Right forelimb (tissue), 1 donor: Measurements from ENCODE around the gene RHEB.

Experiments
- DNase-seq: peaks from one replicate; pipeline ENCODE4 v3.0.0-alpha.2; 2018

Gene RHEB

DNA sequence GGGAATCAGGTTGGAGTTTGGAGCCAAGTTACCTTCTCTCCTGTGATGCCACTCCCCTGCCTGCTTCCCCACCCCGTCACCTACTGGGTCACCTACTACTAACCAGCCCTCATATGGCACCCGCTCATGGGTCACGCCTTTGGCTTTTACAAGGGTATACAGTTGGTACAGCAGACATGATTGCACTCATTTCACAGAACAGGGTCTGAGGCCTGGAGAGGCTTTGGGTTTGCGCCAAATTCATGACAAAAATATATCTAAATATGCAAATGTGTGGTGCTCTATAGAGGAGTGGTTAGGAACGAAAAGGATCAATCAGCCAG lies 90.5 kb downstream of the RHEB start:
- DNase-seq = no peak

DNA sequence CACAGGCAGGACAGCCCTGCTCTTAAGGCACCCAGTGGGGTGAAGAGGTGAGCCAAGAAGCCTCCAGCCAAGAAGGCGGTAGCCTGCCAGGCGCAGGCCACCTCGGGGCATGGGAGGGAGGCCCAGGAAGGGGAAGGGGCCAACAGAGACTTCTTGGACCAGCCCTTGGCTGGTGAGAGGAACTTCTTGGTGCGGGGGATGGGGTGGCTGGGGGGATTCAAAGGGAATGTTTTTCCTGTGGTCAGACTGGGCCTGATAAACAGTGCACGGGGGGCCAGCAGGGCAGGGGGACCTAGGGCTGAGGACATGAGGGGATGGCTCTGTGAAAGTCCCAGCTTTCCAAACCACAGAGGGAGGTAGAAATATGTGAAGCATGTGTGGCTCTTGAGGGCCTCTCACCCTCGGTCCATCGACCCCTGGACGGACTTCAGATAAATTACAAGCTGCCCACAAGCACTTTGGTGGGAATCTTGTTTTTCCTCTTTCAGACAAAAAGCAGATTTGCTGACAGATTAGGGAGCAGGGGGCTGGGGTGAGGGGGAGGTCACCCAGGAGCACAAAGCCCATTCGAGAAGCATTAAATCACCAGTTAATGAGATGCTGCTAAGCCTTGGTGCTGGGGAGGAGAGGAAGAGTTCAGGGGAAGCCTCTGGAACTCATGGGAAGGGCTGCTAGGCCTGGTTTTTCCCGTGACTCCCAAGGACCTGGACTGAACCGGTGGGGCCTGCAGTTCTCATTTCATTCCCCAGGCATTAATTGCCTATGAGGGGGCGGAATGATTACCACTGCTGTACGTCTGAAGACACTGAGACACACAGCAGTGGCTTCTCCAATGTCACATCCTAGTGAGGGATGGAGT lies 91.1 kb downstream of the RHEB start:
- no peak for DNase-seq

DNA sequence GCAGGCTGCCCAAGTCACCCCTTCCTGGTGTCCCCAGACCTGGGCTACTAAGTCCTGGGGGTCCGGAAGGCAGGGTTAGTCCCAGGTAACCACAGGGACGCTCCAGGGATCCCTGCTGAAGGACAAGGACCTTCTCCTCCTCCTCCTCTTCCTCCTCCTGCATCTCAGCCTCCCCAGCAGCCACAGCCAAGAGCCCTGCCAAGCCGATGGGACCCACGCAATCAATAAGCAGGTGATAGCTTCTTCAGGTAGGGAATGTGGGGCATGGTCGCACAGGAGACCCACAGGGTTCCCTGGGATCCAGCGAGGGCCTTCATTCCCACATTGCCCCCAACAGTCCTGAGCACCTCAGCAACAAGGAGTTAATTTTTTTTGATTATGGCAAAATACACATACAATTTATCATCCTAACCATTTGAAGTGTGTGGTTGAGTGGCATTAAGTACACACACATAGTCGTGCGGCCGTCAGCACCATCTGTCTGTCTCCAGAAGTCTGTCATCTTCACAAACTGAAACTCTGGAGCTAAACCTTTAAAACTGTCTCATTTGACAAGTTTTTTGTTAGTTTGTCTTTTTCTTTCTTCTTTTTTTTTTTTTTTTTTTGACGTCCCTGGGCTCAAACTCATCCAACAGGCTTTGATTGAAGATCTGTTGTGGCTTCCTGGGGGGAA lies 91.9 kb downstream of the RHEB start:
- no peak for DNase-seq

DNA sequence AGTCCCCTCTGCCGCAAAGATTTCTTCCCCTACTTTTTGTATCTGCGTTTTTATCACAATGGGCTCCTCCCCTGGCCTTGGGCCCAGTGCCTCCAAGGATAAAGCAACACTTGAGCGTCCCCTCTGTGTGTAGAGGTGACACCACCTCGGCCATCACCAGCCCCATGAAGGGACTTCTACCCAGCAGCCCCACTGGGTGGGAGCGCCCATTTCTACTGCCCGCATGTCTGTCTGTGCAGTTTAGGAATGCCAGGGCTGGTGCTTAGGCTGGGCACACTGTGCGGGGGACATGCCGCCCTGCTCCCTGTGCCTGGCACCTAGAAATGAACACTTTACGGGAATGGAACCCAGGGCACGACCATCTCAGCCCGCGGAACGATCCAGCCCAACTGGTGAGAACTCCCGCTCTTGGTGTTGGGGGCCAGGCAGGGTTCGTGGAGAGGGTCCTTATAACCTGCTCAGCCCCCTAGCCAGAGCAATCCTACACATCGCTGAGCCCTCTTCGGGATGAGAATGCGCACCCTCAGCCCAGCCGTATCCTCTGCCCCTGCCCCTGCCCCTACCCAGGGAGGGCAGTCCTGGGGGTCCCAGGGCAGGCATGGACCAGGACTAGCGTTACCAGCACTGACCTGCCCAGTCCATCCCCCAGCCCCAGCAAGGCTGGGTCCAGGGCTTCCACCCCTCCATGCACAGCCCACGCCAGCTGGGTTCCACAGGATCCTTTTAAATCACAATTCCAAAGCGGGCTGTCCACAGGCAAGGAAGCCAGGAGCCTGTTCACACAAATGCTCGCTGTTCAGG lies 92.6 kb downstream of the RHEB start:
- DNase-seq = peak; percentile 43

DNA sequence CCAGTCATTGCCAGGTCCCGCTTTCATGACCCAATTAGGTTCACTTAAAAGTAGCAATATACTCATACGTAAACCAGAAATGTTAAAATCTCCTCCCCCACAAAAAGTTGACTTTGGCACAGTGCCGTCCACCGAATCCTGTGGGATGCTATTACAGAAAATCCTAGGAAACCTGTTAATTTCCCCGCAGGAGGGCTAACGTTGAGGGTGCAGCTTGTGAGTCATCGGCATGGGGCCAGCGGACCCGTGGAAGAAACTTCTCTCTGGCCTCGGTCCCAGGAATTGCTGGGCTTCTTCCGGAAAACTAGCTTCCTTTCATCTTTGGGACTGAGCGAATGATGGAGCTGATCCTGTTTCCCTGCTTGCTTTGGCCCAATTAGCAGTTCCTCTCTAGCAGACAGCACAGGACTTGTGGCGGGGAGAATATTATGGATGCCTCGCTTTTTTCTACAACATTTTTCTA lies 93.2 kb downstream of the RHEB start:
- DNase-seq = peak; percentile 73

DNA sequence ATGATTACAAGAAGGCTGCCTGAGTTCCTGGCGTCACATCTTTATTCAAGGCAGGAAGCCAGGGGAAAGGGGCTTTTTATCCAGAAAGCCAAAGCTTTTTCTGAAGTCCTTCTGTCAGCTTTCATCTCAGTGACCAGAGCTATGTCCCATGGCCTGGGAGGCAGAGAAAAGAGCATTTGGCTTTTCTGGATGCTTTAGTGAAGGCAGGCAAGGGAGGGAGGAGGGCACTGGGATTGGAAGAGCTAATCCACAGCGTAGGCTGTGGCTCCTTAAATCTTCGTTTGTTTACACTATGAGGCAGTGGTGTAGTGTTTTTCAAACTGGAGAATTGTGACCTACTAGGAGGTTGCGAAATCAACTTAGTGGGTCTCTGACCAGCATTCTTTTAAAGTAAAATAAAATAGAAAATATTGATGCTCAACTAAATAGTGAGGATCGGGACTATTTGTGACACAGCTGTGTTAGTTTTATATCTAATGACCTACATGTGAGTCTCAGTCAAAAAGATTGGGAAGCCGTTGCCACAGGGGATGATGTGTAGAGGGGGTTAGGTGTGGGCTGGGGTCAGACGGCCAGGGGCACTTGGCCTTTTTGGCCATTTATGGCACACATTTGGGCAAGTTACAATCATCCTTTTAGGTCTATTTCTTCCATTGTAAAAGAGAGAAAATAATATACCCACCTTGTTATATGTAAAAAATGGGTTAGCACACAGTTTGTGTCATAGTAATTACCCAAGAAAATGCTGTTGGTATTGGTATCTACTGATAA lies 93.8 kb downstream of the RHEB start:
- no peak for DNase-seq

DNA sequence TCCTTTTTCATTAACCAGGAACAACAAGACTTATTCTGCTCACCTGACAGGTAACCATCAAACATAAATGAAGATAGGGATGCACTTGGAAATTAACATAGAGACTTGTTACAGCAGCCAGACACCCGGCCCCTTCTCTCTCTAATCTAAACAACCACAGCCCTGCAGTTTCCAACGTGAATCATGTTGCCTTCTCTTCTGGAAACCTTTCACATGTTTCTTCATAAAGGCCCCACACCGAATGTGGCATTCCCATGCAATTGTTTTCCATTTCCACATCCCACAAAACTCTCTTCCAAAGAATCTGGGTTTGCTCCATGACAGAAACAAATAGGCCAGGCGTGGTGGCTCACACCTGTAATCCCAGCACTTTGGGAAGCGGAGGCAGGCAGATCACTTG lies 94.9 kb downstream of the RHEB start:
- no peak for DNase-seq

DNA sequence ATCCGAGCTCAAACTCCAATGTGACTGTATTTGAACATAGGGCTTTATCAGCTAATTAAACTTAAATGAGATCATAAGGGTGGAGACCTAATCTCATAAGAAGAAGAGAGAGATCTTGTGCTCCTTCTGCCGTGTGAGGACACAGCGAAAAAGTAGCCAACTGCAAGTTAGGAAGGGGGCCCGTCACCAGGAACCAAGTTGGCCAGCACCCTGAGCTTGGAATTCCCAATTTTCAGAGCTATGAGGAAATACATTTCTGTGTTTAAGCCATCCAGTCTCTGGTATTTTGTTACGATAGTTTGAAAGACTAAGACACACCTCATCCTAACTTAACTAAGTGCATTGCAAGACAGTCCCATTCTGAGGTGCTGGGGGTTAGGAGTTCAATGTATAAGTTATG lies 95.8 kb downstream of the RHEB start:
- no peak for DNase-seq

DNA sequence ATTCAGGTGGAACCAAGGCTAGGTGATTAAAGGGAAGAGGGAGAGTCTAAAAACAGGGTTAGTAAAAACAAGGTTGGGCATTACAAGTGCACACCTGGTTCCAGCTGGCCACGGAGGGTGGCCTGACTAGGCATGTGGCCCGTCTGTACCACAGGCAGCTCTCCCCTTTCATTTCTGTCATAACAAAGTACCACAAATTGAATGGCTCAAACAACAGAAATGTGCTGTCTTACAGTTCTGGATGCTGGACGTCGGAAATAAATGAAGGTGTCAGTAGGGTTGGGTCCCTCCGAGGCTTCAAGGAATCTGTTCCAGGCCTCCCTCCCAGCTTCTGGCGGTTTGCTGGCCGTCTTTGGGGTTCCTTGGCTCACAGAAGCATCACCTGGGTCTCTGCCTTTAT lies 96.5 kb downstream of the RHEB start:
- no peak for DNase-seq

DNA sequence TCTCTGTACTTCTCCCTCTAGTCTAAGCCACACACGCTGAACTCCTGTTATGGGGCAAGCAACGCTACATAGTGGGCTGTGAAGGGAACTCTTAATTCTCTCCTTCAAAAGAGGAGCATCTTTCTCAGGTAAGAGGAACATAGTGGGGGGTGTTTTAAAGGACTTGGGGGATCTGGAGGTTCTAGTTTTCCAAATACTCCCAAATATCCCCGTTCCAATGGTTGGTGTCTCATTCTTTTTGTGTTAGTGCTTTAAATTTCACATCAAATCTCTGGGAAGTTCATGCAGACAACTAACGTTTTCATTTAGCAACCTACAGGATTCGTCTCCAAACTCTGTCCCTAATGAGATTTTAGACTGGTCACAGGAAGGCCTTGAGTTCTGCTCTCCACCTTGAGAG lies 97.5 kb downstream of the RHEB start:
- DNase-seq = no peak

DNA sequence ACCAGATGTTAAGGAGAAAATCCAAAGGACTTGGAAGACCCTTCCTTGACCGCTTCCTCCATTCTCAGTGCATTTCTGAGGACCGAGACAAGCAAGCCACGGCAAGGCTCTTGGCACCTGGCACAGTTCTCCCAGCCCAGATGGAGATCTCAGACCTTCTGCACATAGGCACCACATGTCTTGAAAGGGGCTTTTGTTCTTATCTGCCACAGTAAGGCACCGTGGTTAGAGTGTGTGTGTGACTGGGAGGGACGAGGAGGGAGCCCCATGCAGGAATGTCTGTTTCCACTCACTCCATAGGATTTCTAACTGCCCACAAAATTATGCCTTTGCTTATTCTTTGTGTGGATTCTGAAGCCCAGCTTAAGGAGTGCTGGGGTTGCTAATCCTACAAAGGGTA lies 99.6 kb downstream of the RHEB start:
- DNase-seq = no peak

DNA sequence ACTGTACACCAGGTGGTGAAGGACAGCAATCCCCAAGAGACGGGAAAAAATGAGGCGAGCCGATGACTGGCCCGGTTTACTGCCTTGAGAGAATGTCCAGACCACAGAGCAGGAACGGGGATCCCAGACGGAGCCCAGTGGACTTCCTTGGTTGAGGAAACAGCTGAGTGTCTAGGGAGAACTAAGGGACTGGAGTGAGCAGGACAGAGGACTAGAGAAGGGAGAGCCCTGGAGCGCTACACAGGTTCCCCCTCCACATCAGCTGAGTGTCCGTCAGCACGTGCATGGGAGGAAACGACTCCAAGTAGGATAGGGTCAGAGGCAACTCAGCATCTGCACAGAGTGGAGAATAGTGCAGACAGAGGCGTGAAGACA lies 102.8 kb downstream of the RHEB start:
- peak; percentile 44 for DNase-seq

DNA sequence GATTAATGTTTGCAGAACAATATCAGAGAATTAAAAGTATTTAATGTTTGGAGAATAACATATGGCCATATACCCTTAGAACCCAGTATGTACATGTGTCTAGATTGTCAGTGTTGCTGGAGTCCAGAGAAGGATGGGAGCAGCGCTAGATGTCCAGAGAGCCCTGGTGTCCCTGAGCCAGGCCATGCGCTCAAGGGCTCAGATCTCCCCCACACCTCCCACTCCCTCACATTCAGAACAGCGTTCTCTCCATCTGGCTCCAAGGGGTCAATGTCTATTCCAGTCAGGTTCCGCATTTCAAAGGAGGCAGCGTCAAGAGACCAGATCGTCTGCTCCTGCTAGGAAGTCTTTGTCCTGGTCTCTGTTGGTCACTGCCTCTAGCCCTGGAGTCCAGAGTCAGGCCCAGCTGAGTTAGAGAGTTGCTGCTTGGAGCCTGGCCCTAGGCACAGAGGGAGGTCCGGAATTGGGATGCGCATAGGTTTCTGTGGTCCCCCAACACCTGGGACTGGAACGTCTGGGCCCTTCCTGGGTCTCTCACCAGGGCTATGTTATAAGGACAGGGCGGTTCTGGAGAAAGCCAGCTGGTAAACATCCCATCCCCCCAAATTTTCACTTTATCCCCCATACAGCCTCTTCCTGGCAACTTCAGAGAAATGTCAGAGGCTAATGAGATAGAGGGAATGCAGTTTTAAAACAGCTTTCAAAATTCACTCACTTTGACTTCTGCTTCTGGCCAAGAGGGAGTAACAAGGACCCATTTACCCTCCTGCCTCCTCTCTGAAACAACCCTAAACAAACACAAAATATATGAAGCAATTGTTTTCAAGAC lies 103.4 kb downstream of the RHEB start:
- no peak for DNase-seq
